Measurements from ENCODE around the gene TPPP2.

DNA sequence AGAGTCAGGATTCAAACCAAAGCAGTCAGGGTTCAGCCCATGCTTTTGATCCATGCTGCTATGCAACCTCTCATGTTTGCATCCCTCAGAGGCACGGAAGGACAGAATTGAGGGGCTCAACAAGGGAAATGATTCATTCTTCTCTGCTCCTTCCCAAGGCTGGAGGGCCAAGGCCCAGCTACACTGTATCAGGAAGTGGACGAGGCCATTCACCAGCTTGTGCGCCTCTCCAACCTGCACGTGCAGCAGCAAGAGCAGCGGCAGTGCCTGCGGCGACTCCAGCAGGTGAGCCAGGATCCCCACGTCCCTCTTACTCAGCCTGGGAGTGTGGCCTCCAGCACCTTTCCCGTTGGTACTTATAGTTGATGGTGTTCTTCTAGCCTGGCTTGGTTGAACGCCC lies 48.7 kb downstream of the TPPP2 start:
- TF ChIP-seq EZH2 (IDR thresholded peaks at IDR 0.05; ENCODE audit: borderline replicate concordance, low read length), result no peak
- TF ChIP-seq, protein P1, sequence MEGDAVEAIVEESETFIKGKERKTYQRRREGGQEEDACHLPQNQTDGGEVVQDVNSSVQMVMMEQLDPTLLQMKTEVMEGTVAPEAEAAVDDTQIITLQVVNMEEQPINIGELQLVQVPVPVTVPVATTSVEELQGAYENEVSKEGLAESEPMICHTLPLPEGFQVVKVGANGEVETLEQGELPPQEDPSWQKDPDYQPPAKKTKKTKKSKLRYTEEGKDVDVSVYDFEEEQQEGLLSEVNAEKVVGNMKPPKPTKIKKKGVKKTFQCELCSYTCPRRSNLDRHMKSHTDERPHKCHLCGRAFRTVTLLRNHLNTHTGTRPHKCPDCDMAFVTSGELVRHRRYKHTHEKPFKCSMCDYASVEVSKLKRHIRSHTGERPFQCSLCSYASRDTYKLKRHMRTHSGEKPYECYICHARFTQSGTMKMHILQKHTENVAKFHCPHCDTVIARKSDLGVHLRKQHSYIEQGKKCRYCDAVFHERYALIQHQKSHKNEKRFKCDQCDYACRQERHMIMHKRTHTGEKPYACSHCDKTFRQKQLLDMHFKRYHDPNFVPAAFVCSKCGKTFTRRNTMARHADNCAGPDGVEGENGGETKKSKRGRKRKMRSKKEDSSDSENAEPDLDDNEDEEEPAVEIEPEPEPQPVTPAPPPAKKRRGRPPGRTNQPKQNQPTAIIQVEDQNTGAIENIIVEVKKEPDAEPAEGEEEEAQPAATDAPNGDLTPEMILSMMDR (conservative IDR thresholded peaks at IDR 0.05 in 1 of 2, IDR thresholded peaks at IDR 0.05 in 1 of 2; ENCODE audit: extremely low read depth in 1 of 2, insufficient read depth in 1 of 2, low read depth in 1 of 2, low read length in 2 of 2), result no peak

Data from mammary epithelial cell (primary cell).